B cell (primary cell): ENCODE measurements around the gene ASCL2. TPM values are rescaled to one million over a fixed set of nuclear protein-coding genes. Genes with fewer than 3 reads are reported as not detected.

Source experiments
- ATAC-seq: fragments of 200-7000 bp; cut with Tn5 transposase; one replicate; pipeline ENCODE4 v1.10.0; 2021; ENCODE audit warnings: low read depth, mild to moderate bottlenecking, moderate number of reproducible peaks, moderate library complexity
- CTCF ChIA-PET: fragments of 350-600 bp; sonication (Branson Sonifier 250); formaldehyde crosslinking; loops from one replicate; lab custom pipeline; 2021; ENCODE audit warnings: antibody characterized with exemption, inconsistent platforms; lab: Charles Lee
- POLR2A ChIA-PET: fragments of 350-600 bp; sonication (Branson Sonifier 250); formaldehyde crosslinking; loops from one replicate; lab custom pipeline; 2021; ENCODE audit warnings: antibody characterized with exemption; lab: Charles Lee
- DNase-seq: peaks from one replicate; pipeline ENCODE4 v3.0.0; 2013
- H2AFZ ChIP-seq: 2 replicates; pipeline ENCODE4 v1.6.1; 2012; ENCODE audit warnings: mild to moderate bottlenecking, low read depth, low read length; ENCODE audit not compliant: insufficient read depth, poor library complexity, severe bottlenecking
- H3K27ac ChIP-seq, 2 donors: 1 replicate in 1 of 2; 2 replicates in 1 of 2; pipeline ENCODE4 v1.5.1; 2012 to 2013; ENCODE audit warnings: low read length in 2 of 2, mild to moderate bottlenecking in 2 of 2, moderate library complexity in 1 of 2
- H3K27me3 ChIP-seq, 4 experiments: fragments of 200-600 bp in 1 of 4; sonication (generic) in 1 of 4; replicated peaks in 1 of 4; 1 replicate in 2 of 4; 2 replicates in 2 of 4; pipeline versions ENCODE4 v1.6.1 to v1.7.0; 2013 to 2016; ENCODE audit warnings: low read length in 3 of 4, mild to moderate bottlenecking in 2 of 4, mixed read lengths in 1 of 4, moderate library complexity in 1 of 4; ENCODE audit not compliant: insufficient read depth in 4 of 4, control insufficient read depth in 3 of 4; ENCODE audit errors: control extremely low read depth in 1 of 4
- H3K36me3 ChIP-seq, 2 experiments: replicated peaks in 1 of 2; 1 replicate in 1 of 2; 2 replicates in 1 of 2; pipeline versions ENCODE4 v1.6.1 to v1.7.1; 2013; ENCODE audit warnings: low read length in 1 of 2; ENCODE audit not compliant: insufficient read depth in 2 of 2, control insufficient read depth in 1 of 2; ENCODE audit errors: control extremely low read depth in 1 of 2, extremely low read depth in 1 of 2
- H3K4me1 ChIP-seq, 2 donors: fragments of 200-600 bp in 1 of 2; sonication (generic) in 1 of 2; 1 replicate in 1 of 2; 2 replicates in 1 of 2; pipeline versions ENCODE4 v1.5.1 to v1.6.1; 2013 to 2017; ENCODE audit warnings: low read length in 2 of 2; ENCODE audit not compliant: control insufficient read depth in 2 of 2, insufficient read depth in 2 of 2
- H3K4me2 ChIP-seq: replicated peaks from 2 replicates; pipeline ENCODE3; 2012; ENCODE audit warnings: mild to moderate bottlenecking, low read depth, low read length; ENCODE audit not compliant: poor library complexity, severe bottlenecking
- H3K4me3 ChIP-seq, 5 experiments: fragments of 200-600 bp in 1 of 5; sonication (generic) in 1 of 5; 1 replicate in 3 of 5; 2 replicates in 2 of 5; pipeline versions ENCODE4 v1.5.1 to v1.7.0; 2011 to 2016; ENCODE audit warnings: low read length in 4 of 5, mild to moderate bottlenecking in 4 of 5, low read depth in 2 of 5, control low read depth in 1 of 5, moderate library complexity in 1 of 5; ENCODE audit not compliant: insufficient read depth in 1 of 5; ENCODE audit errors: control extremely low read depth in 1 of 5, extremely low read depth in 1 of 5
- H3K79me2 ChIP-seq: fragments of 200-600 bp; sonication (generic); one replicate; pipeline ENCODE4 v1.6.0; 2016; ENCODE audit warnings: low read length; ENCODE audit not compliant: control insufficient read depth, insufficient read depth
- H3K9ac ChIP-seq: fragments of 200-600 bp; sonication (generic); 2 replicates; pipeline ENCODE4 v1.6.1; 2017; ENCODE audit warnings: mild to moderate bottlenecking, low read length, moderate library complexity
- H3K9me3 ChIP-seq, 3 donors: one replicate each; pipeline versions ENCODE4 v1.6.1 to v1.7.1; 2013; ENCODE audit warnings: low read length in 2 of 3; ENCODE audit not compliant: control insufficient read depth in 2 of 3, insufficient read depth in 1 of 3; ENCODE audit errors: control extremely low read depth in 1 of 3
- H4K20me1 ChIP-seq: 2 replicates; pipeline ENCODE4 v1.6.0; 2012; ENCODE audit warnings: mild to moderate bottlenecking, low read length; ENCODE audit not compliant: insufficient read depth, control insufficient read depth, poor library complexity, severe bottlenecking
- H3K27ac Mint-ChIP-seq: one replicate; pipeline ENCODE4 v1.8.0; 2021; ENCODE audit warnings: mixed read lengths
- H3K27me3 Mint-ChIP-seq: one replicate; pipeline ENCODE4 v1.8.0; 2021; ENCODE audit warnings: mixed read lengths
- H3K4me1 Mint-ChIP-seq: one replicate; pipeline ENCODE4 v1.8.0; 2021; ENCODE audit warnings: mixed read lengths
- H3K4me3 Mint-ChIP-seq: one replicate; pipeline ENCODE4 v1.8.0; 2021; ENCODE audit warnings: mixed read lengths
- H3K9me3 Mint-ChIP-seq: one replicate; pipeline ENCODE4 v1.8.0; 2022; ENCODE audit warnings: mixed read lengths; ENCODE audit not compliant: insufficient read depth
- CTCF ChIP-seq: fragments of 200-600 bp; IDR thresholded peaks from one replicate; pipeline ENCODE4 v1.8.0; 2022; ENCODE audit warnings: antibody characterized with exemption, mild to moderate bottlenecking
- EZH2 ChIP-seq: IDR thresholded peaks from 2 replicates; pipeline ENCODE4 v1.6.1; 2012; ENCODE audit warnings: borderline replicate concordance, low read depth, mild to moderate bottlenecking, moderate library complexity, low read length; ENCODE audit not compliant: insufficient read depth, poor library complexity, severe bottlenecking
- WGBS: methylation state at CpG from one replicate; pipeline ENCODE4 v1.1.5; 2013; ENCODE audit warnings: missing lambda C conversion rate; ENCODE audit not compliant: insufficient coverage; 5-methylcytosine and 5-hydroxymethylcytosine counted together
- intact Hi-C: fragments of 100-400 bp; cut with micrococcal nuclease; formaldehyde crosslinking; loops from one replicate; pipeline ENCODE4 v1.10.0; 2022
- polyA plus RNA-seq: library from polyadenylated mRNA; depleted of rRNA; stranded (reverse); fragments of >200 nt; gene quantifications from 2 replicates; pipeline ENCODE4 v1.2.3, GENCODE V29; 2012
- total RNA-seq, 2 donors: library from RNA; stranded (reverse); fragments of 120-200 nt in 1 of 2; gene quantifications; 1 replicate in 1 of 2; 2 replicates in 1 of 2; pipeline versions ENCODE4 v1.2.3 to v1.2.4, GENCODE V29; 2013 to 2022

Gene ASCL2
- total and polyA plus RNA-seq, 2 donors (not counting 1 experiment from before 2014, with no cell fraction given), result 2.1 to 2.2 TPM

GRCh38 chr11:2260491-2261364 lies 9.7 kb downstream of the ASCL2 start:
- Histone ChIP-seq H3K27ac (no peak overlapping the region), H3K27me3 (no peaks in the 10 kb centered on the region), H3K9me3 (no peaks in the 10 kb centered on the region), H3K4me3 (no peak overlapping the region), H3K4me1 (peaks cover 7% of the 10 kb centered on the region in 2 donors), H3K9ac (no peak overlapping the region), H3K79me2 (no peaks in the 10 kb centered on the region), H3K36me3 (no peaks in the 10 kb centered on the region), H2AFZ (no peak overlapping the region), H4K20me1 (no peaks in the 10 kb centered on the region), H3K4me2 (no peak overlapping the region)
- no peaks in the 10 kb centered on the region for H3K9me3 Mint-ChIP-seq
- POLR2A ChIA-PET, result interaction anchor here (0.6 kb wide), 1 partner anchor 45 kb away, joined by 5 read pairs; no protein-coding TSS in a partner anchor
- CTCF ChIA-PET, result interaction anchor here (1.1 kb wide), 1 partner anchor 45 kb away, joined by 3 read pairs; no protein-coding TSS in a partner anchor
- H3K27ac Mint-ChIP-seq, result no peak overlapping the region
- WGBS, result 91% methylated on average over 24 of the region's 26 CpGs
- intact Hi-C loops, result no loop called here
- no peak overlapping the region for H3K4me3 Mint-ChIP-seq
- ATAC-seq (no peak), DNase-seq (no peak)
- TF ChIP-seq EZH2, result no peak
- TF ChIP-seq CTCF, result no peak
- H3K4me1 Mint-ChIP-seq, result peaks cover 8% of the 10 kb centered on the region
- no peaks in the 10 kb centered on the region for H3K27me3 Mint-ChIP-seq

GRCh38 chr11:2259897-2260451 lies 10.4 kb downstream of the ASCL2 start:
- Mint-ChIP-seq H3K9me3 (no peaks in the 10 kb centered on the region), H3K4me1 (peaks cover 2% of the 10 kb centered on the region), H3K27me3 (no peaks in the 10 kb centered on the region), H3K27ac (no peak overlapping the region), H3K4me3 (no peak overlapping the region)
- CTCF ChIA-PET, result no interaction called here
- POLR2A ChIA-PET, result no interaction called here
- DNase-seq (no peak), ATAC-seq (no peak)
- no peak overlapping the region for H3K4me2 ChIP-seq
- 88% methylated on average over 10 of the region's 12 CpGs for WGBS
- H3K4me1 ChIP-seq, result no peaks in the 10 kb centered on the region
- no peaks in the 10 kb centered on the region for H3K27me3 ChIP-seq
- no peaks in the 10 kb centered on the region for H3K9me3 ChIP-seq
- TF ChIP-seq CTCF (no peak), EZH2 (no peak)
- no peaks in the 10 kb centered on the region for H4K20me1 ChIP-seq
- no peaks in the 10 kb centered on the region for H3K79me2 ChIP-seq
- H3K27ac ChIP-seq, result no peak overlapping the region
- intact Hi-C loops, result no loop called here
- no peak overlapping the region for H3K9ac ChIP-seq
- H3K4me3 ChIP-seq, result no peak overlapping the region
- H3K36me3 ChIP-seq, result no peaks in the 10 kb centered on the region
- no peak overlapping the region for H2AFZ ChIP-seq
